Muscle of leg (tissue), 11 donors: ENCODE results near the gene ZC3H14. TPM values are rescaled to one million over a fixed set of nuclear protein-coding genes. Genes with fewer than 3 reads are reported as not detected.
A peak's percentile ranks its signal among the peaks of the same experiment; 100 is the strongest.

ENCODE experiments used
- DNase-seq: peaks from one replicate; pipeline ENCODE4 v3.0.0; 2013
- H3K27ac ChIP-seq: one replicate; pipeline ENCODE4 v1.5.1; 2013; ENCODE audit warnings: mild to moderate bottlenecking, low read length, control low read depth
- H3K27me3 ChIP-seq: one replicate; pipeline ENCODE4 v1.6.1; 2013; ENCODE audit warnings: low read length; ENCODE audit not compliant: control insufficient read depth, insufficient read depth
- H3K36me3 ChIP-seq: one replicate; pipeline ENCODE4 v1.6.1; 2013; ENCODE audit warnings: low read length; ENCODE audit not compliant: control insufficient read depth, insufficient read depth
- H3K4me1 ChIP-seq: one replicate; pipeline ENCODE4 v1.6.1; 2013; ENCODE audit warnings: low read length; ENCODE audit not compliant: control insufficient read depth, insufficient read depth
- H3K4me3 ChIP-seq: one replicate; pipeline ENCODE4 v1.5.1; 2013; ENCODE audit warnings: low read length, control low read depth
- H3K9me3 ChIP-seq: replicated peaks from 2 replicates; pipeline ENCODE4 v1.6.1; 2013; ENCODE audit warnings: low read depth, low read length; ENCODE audit not compliant: control insufficient read depth
- WGBS: methylation state at CpG from one replicate; pipeline ENCODE4 v1.1.5; 2013; ENCODE audit warnings: missing lambda C conversion rate; ENCODE audit not compliant: insufficient coverage; 5-methylcytosine and 5-hydroxymethylcytosine counted together
- polyA plus RNA-seq, 8 donors: library from polyadenylated mRNA; unstranded; fragments of 120-200 nt; gene quantifications; one replicate each; pipeline versions ENCODE4 v1.2.1 to v1.2.3, GENCODE V29; 2013; ENCODE audit warnings: inconsistent platforms in 1 of 8, low replicate concordance in 1 of 8; ENCODE audit not compliant: insufficient read length in 8 of 8, insufficient read depth in 1 of 8
- total RNA-seq: library from RNA; stranded (reverse); fragments of 120-200 nt; gene quantifications from one replicate; pipeline ENCODE4 v1.2.4, GENCODE V29; 2013

ZC3H14 gene
- total and polyA plus RNA-seq, 9 donors = 30.0 to 39.1 (median 33.6) TPM

- Histone ChIP-seq H3K36me3 (no peaks in the 10 kb centered on the region), H3K4me3 (no peak overlapping the region), H3K4me1 (no peaks in the 10 kb centered on the region), H3K9me3 (no peaks in the 10 kb centered on the region), H3K27ac (no peak overlapping the region), H3K27me3 (no peaks in the 10 kb centered on the region)
- DNase-seq = peak; percentile 45
- 60% methylated on average over 1 of the region's 3 CpGs for WGBS
Observed at GRCh38 chr14:88668448-88669116, 105.7 kb downstream of the ZC3H14 start.

- Histone ChIP-seq H3K4me1 (no peaks in the 10 kb centered on the region), H3K27ac (no peak overlapping the region), H3K36me3 (no peaks in the 10 kb centered on the region), H3K27me3 (no peaks in the 10 kb centered on the region), H3K9me3 (no peaks in the 10 kb centered on the region), H3K4me3 (no peak overlapping the region)
- 50% methylated on average over 1 of the region's 4 CpGs for WGBS
- DNase-seq = no peak
Observed at GRCh38 chr14:88669346-88669745, 106.5 kb downstream of the ZC3H14 start.

Other genes starting within 250 kb of the ZC3H14 start
- 0.04 TPM for gene KCNK10, start 239.8 kb upstream of the ZC3H14 start, total RNA-seq
- under 1 TPM in 4 of 8 donors, not detected in 4; 0.01 to 0.23 (median 0.03) TPM for gene KCNK10, start 239.8 kb upstream of the ZC3H14 start, polyA plus RNA-seq
- gene SPATA7, start 177.4 kb upstream of the ZC3H14 start, total RNA-seq = 13.3 TPM
- 10 to 100 TPM in 6 of 8 donors, 1 to 10 TPM in 2; 9.6 to 13.6 (median 11.1) TPM for gene SPATA7, start 177.4 kb upstream of the ZC3H14 start, polyA plus RNA-seq
- 23.9 TPM for gene PTPN21, start 8.0 kb upstream of the ZC3H14 start, total RNA-seq
- 10 to 100 TPM; 33.2 to 60.2 (median 48.0) TPM for gene PTPN21, start 8.0 kb upstream of the ZC3H14 start, polyA plus RNA-seq
- gene EML5, start 229.9 kb downstream of the ZC3H14 start, total RNA-seq = 0.93 TPM
- gene EML5, start 229.9 kb downstream of the ZC3H14 start, polyA plus RNA-seq = 1 to 10 TPM in 3 of 8 donors, under 1 TPM in 5; 0.38 to 1.7 (median 0.84) TPM